Parathyroid adenoma (tissue), 2 donors: ENCODE data around the gene PLCXD1.

ENCODE experiments used
- H2AFZ ChIP-seq: fragments of 300-600 bp; sonication (generic); one replicate; pipeline ENCODE4 v1.7.0; 2017; ENCODE audit warnings: antibody characterized with exemption, mild to moderate bottlenecking
- H3K27ac ChIP-seq: fragments of 300-600 bp; sonication (generic); one replicate; pipeline ENCODE4 v1.7.0; 2017
- H3K27me3 ChIP-seq: fragments of 300-600 bp; sonication (generic); one replicate; pipeline ENCODE4 v1.7.0; 2017; ENCODE audit warnings: low read length; ENCODE audit not compliant: control insufficient read depth, insufficient read depth
- H3K36me3 ChIP-seq: fragments of 300-600 bp; sonication (generic); one replicate; pipeline ENCODE4 v1.7.0; 2017; ENCODE audit warnings: low read length; ENCODE audit not compliant: control insufficient read depth, insufficient read depth
- H3K4me1 ChIP-seq: fragments of 300-600 bp; sonication (generic); one replicate; pipeline ENCODE4 v1.7.0; 2017; ENCODE audit warnings: control low read depth
- H3K4me2 ChIP-seq: fragments of 300-600 bp; sonication (generic); one replicate; pipeline ENCODE4 v1.7.0; 2017; ENCODE audit warnings: low read length
- H3K4me3 ChIP-seq: fragments of 300-600 bp; sonication (generic); one replicate; pipeline ENCODE4 v1.7.0; 2017; ENCODE audit warnings: low read depth, low read length
- H3K79me2 ChIP-seq: fragments of 300-600 bp; sonication (generic); one replicate; pipeline ENCODE4 v1.7.0; 2017; ENCODE audit warnings: control low read depth
- H3K9ac ChIP-seq: fragments of 300-600 bp; sonication (generic); one replicate; pipeline ENCODE4 v1.7.0; 2017; ENCODE audit warnings: mild to moderate bottlenecking
- H3K9me3 ChIP-seq: fragments of 300-600 bp; sonication (generic); one replicate; pipeline ENCODE4 v1.7.0; 2017; ENCODE audit warnings: low read length; ENCODE audit not compliant: control insufficient read depth
- TF ChIP-seq, protein P1 (sequence below): fragments of 300-600 bp; sonication (generic); IDR thresholded peaks from one replicate; pipeline ENCODE4 v1.7.0; 2017; ENCODE audit warnings: antibody characterized with exemption, mild to moderate bottlenecking
- donor health status: primary hyperparathyroidism.

Gene PLCXD1

DNA sequence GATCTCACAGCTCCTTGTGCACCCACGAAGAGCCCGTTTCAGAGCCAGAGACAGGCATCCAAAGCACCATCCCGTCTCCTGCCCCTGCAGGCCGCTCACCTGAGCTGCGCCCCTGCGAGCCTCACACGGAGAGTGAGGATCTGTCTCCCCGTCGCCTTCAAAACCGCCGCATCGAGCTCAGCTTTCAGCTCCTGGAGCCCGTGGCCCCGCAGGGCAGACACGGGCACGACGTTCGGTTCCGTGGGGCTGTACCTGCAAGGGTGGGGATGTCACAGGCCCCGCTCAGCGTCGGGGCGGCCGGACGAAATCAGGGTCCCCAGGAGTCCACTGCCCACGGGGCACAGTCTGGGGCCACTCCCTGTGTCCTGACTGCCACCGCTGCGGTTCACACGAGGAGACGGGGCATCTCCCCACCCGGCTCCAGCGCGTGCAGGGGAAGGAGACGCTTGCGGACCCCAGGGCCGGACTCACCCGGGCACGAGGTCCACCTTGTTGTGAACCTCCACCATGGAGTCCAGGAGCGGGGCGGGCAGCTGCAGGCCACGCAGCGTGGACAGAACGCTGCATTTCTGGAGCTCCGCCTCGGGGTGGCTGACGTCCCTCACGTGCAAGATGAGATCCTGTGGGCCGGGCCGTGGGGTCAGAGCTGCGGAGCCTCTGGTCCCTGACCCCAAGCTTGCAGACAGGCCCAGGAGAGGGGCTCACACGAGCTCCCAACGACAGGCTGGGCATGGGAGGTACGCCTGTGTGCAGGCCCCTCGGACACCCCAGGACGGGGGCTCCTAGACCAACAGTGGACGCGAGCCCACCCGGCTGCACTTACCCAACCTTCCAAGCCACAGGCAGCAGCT is 26.3 kb downstream of the PLCXD1 start:
- Histone ChIP-seq H3K9me3 (no peaks in the 10 kb centered on the region), H3K27ac (no peak overlapping the region), H3K36me3 (no peaks in the 10 kb centered on the region), H3K9ac (no peak overlapping the region), H3K4me2 (no peak overlapping the region), H2AFZ (no peak overlapping the region), H3K79me2 (no peaks in the 10 kb centered on the region), H3K27me3 (no peaks in the 10 kb centered on the region), H3K4me3 (no peak overlapping the region), H3K4me1 (no peaks in the 10 kb centered on the region)
- TF ChIP-seq, protein P1, sequence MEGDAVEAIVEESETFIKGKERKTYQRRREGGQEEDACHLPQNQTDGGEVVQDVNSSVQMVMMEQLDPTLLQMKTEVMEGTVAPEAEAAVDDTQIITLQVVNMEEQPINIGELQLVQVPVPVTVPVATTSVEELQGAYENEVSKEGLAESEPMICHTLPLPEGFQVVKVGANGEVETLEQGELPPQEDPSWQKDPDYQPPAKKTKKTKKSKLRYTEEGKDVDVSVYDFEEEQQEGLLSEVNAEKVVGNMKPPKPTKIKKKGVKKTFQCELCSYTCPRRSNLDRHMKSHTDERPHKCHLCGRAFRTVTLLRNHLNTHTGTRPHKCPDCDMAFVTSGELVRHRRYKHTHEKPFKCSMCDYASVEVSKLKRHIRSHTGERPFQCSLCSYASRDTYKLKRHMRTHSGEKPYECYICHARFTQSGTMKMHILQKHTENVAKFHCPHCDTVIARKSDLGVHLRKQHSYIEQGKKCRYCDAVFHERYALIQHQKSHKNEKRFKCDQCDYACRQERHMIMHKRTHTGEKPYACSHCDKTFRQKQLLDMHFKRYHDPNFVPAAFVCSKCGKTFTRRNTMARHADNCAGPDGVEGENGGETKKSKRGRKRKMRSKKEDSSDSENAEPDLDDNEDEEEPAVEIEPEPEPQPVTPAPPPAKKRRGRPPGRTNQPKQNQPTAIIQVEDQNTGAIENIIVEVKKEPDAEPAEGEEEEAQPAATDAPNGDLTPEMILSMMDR, result no peak

DNA sequence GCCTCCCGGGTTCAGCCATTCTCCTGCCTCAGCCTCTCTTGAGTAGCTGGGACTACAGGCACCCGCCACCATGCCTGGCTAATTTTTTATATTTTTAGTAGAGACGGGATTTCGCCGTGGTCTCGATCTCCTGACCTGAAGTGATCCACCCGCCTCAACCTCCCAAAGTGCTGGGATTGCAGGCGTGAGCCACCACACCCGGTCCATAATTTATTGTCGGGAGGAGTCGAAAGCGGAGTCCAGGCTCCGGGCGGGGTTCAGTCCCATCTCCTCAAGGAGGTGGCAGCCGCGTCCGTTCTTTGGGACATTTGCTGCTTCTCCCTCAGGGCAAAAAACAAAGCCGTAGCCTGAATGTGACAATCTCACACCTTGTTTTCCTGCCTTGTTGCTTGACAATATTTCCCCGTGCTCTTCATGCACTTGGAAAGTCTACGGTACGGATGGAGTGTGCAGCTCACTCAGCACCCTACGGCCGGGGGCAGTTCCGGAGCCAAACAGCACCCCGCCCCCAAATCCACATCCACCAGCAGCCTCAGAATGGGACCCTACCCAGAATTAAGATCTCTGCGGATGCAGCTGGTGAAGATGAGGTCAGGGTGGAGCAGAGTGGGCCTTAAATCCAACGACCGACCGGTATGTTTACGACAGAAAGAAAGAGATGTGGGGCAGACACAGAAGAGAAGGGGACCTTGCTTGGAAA is 27.8 kb downstream of the PLCXD1 start:
- Histone ChIP-seq H3K79me2 (no peaks in the 10 kb centered on the region), H3K27me3 (no peaks in the 10 kb centered on the region), H3K4me3 (no peak overlapping the region), H3K9ac (no peak overlapping the region), H3K9me3 (no peaks in the 10 kb centered on the region), H3K27ac (no peak overlapping the region), H2AFZ (no peak overlapping the region), H3K36me3 (no peaks in the 10 kb centered on the region), H3K4me2 (no peak overlapping the region), H3K4me1 (no peaks in the 10 kb centered on the region)
- TF ChIP-seq, protein P1, result no peak

DNA sequence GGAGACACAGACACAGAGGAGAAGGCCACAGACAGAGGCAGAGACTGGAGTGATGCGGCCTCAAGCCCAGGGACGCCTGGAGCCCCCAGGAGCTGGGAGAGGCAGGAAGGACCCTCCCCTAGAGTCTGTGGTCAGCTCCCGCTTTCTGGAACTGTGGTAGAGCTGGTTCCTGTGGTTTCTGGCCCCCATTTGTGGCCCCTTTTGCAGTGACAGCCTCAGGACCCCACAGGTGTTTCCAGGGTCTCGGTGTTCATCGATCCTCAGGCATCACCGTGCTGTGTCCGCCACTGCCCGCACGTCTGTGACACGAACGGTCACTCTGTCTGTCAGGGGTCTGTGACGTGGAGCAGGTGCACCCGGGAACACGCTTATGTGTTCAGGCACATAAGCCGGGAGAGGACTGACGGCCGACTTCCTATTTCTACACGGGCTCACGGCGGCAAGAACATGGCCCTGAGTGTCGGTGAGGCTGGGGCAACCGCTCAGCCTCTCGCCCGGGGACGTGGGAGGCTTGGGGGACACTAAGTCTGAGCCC is 29.5 kb downstream of the PLCXD1 start:
- no peaks in the 10 kb centered on the region for H3K79me2 ChIP-seq
- TF ChIP-seq, protein P1, result no peak
- no peak overlapping the region for H3K4me2 ChIP-seq
- H2AFZ ChIP-seq, result no peak overlapping the region
- H3K27ac ChIP-seq, result no peak overlapping the region
- no peaks in the 10 kb centered on the region for H3K4me1 ChIP-seq
- H3K36me3 ChIP-seq, result no peaks in the 10 kb centered on the region
- no peaks in the 10 kb centered on the region for H3K27me3 ChIP-seq
- no peaks in the 10 kb centered on the region for H3K9me3 ChIP-seq
- H3K9ac ChIP-seq, result no peak overlapping the region
- H3K4me3 ChIP-seq, result no peak overlapping the region

DNA sequence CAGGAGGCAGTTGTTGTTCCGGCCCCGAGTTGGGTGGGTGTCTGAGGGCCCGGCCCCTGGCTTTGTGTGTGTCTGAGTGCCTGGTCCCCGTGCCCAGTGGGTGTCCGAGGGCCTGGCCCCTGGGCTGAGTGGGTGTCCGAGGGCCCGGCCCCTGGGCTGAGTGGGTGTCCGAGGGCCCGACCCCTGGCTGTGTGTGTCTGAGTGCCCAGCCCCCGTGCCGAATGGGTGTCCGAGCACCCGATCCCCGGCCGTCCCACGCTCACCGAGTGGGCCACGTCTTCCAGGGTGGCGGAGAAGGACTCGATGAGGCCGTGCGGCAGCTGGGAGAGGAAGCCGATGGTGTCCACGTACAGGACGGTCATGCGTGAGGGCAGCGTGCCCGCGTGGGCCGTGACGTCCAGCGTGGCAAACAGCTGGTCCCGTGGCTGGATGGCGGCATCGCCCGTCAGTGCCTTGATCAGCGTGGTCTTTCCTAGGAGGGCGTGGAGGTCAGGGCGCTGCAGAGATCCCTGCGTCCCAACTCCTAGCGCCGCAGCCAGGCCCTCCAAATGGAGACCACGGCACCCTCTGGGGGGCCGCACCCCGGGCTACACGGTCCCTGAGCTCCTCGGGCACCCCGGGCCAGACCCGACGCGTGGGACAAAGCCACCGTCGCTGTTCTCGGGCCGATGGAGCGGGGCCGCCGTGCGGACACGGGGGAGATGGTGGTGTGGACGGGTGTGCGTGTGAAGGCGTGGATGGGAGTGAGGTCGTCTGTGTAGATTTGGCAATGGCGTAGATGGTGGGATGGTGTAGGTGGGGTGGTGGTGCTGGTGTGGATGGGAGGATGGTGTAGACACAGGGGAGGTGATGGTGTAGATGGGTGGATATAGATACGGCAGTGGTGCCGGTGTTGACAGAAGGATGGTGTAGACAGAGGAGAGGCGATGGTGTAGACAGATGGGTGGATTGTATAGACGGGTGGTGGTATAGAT is 30.3 kb downstream of the PLCXD1 start:
- Histone ChIP-seq H3K79me2 (no peaks in the 10 kb centered on the region), H3K4me2 (no peak overlapping the region), H2AFZ (no peak overlapping the region), H3K36me3 (no peaks in the 10 kb centered on the region), H3K27ac (no peak overlapping the region), H3K4me3 (no peak overlapping the region), H3K9ac (no peak overlapping the region), H3K27me3 (no peaks in the 10 kb centered on the region), H3K9me3 (no peaks in the 10 kb centered on the region), H3K4me1 (no peaks in the 10 kb centered on the region)
- TF ChIP-seq, protein P1, result no peak
